ENCODE results near the gene DERL2.

DERL2 gene

GRCh38 chr17:5530265-5531084 lies 44.5 kb upstream of the DERL2 start:
- no peaks in the 10 kb centered on the region for H3K27me3 ChIP-seq
- no peaks in the 10 kb centered on the region for H3K9me3 ChIP-seq
- H3K27ac ChIP-seq: no peak overlapping the region
- H3K4me1 ChIP-seq (ENCODE audit: control insufficient read depth in 1 of 2, insufficient read depth in 1 of 2, low read depth in 1 of 2, low read length in 1 of 2): no peaks in the 10 kb centered on the region
- TF ChIP-seq CTCF (IDR thresholded peaks at IDR 0.05): no peak
- peaks cover 99% of the 10 kb centered on the region for H3K36me3 ChIP-seq
- no peak overlapping the region for H3K4me3 ChIP-seq (ENCODE audit: low read depth in 1 of 2, low read length in 1 of 2)

- H3K27me3 ChIP-seq: no peaks in the 10 kb centered on the region
- peaks cover 99% of the 10 kb centered on the region for H3K36me3 ChIP-seq
- no peak overlapping the region for H3K4me3 ChIP-seq (ENCODE audit: low read depth in 1 of 2, low read length in 1 of 2)
- no peak overlapping the region for H3K27ac ChIP-seq
- no peak for TF ChIP-seq CTCF (IDR thresholded peaks at IDR 0.05)
- no peaks in the 10 kb centered on the region for H3K9me3 ChIP-seq
- no peaks in the 10 kb centered on the region for H3K4me1 ChIP-seq (ENCODE audit: control insufficient read depth in 1 of 2, insufficient read depth in 1 of 2, low read depth in 1 of 2, low read length in 1 of 2)
Measured at GRCh38 chr17:5527601-5528250, 41.7 kb upstream of the DERL2 start.

- H3K4me1 ChIP-seq (ENCODE audit: control insufficient read depth in 1 of 2, insufficient read depth in 1 of 2, low read depth in 1 of 2, low read length in 1 of 2): no peaks in the 10 kb centered on the region
- no peaks in the 10 kb centered on the region for H3K9me3 ChIP-seq
- no peak overlapping the region for H3K4me3 ChIP-seq (ENCODE audit: low read depth in 1 of 2, low read length in 1 of 2)
- TF ChIP-seq CTCF (IDR thresholded peaks at IDR 0.05): no peak
- H3K27ac ChIP-seq: no peak overlapping the region
- H3K27me3 ChIP-seq: no peaks in the 10 kb centered on the region
- peaks cover 99% of the 10 kb centered on the region for H3K36me3 ChIP-seq
Measured at GRCh38 chr17:5526821-5527598, 41.0 kb upstream of the DERL2 start.

GRCh38 chr17:5523249-5523648 lies 37.3 kb upstream of the DERL2 start:
- Histone ChIP-seq H3K27me3 (no peaks in the 10 kb centered on the region), H3K27ac (no peak overlapping the region), H3K4me1 (ENCODE audit: control insufficient read depth in 1 of 2, insufficient read depth in 1 of 2, low read depth in 1 of 2, low read length in 1 of 2) (no peaks in the 10 kb centered on the region), H3K9me3 (no peaks in the 10 kb centered on the region), H3K4me3 (ENCODE audit: low read depth in 1 of 2, low read length in 1 of 2) (no peak overlapping the region), H3K36me3 (peaks cover 85% of the 10 kb centered on the region)
- TF ChIP-seq CTCF (IDR thresholded peaks at IDR 0.05): no peak

GRCh38 chr17:5522476-5522875 lies 36.5 kb upstream of the DERL2 start:
- no peaks in the 10 kb centered on the region for H3K27me3 ChIP-seq
- H3K4me3 ChIP-seq (ENCODE audit: low read depth in 1 of 2, low read length in 1 of 2): no peak overlapping the region
- no peaks in the 10 kb centered on the region for H3K4me1 ChIP-seq (ENCODE audit: control insufficient read depth in 1 of 2, insufficient read depth in 1 of 2, low read depth in 1 of 2, low read length in 1 of 2)
- TF ChIP-seq CTCF (IDR thresholded peaks at IDR 0.05): no peak
- H3K27ac ChIP-seq: no peak overlapping the region
- H3K36me3 ChIP-seq: peaks cover 85% of the 10 kb centered on the region
- no peaks in the 10 kb centered on the region for H3K9me3 ChIP-seq
